BE2C (cell line): ENCODE measurements around the gene KIF26A.

Experiments
- DNase-seq: peaks from one replicate; pipeline ENCODE4 v3.0.0-alpha.2; 2020
- H3K27me3 ChIP-seq: fragments of 250-450 bp; sonication (Bioruptor Pico); 2 replicates; pipeline ENCODE4 v1.5.1; 2020; ENCODE audit warnings: mild to moderate bottlenecking
- H3K36me3 ChIP-seq: fragments of 250-450 bp; sonication (Bioruptor Pico); 2 replicates; pipeline ENCODE4 v1.5.1; 2020; ENCODE audit warnings: mild to moderate bottlenecking
- H3K4me1 ChIP-seq: fragments of 250-450 bp; sonication (Bioruptor Pico); 2 replicates; pipeline ENCODE4 v1.5.1; 2020
- H3K4me3 ChIP-seq: 2 replicates; pipeline ENCODE4 v1.5.1; 2011; ENCODE audit warnings: low read depth, low read length
- H3K9me3 ChIP-seq: fragments of 250-450 bp; sonication (Bioruptor Pico); 2 replicates; pipeline ENCODE4 v1.5.1; 2020
- CTCF ChIP-seq: IDR thresholded peaks from 2 replicates; pipeline ENCODE4 v1.5.1; 2012; ENCODE audit warnings: mild to moderate bottlenecking, low read depth, low read length

Gene KIF26A

GRCh38 chr14:104216457-104216856 is 78.1 kb downstream of the KIF26A start:
- no peak for TF ChIP-seq CTCF
- H3K36me3 ChIP-seq = no peaks in the 10 kb centered on the region; the same call in 1 of the 2 replicates
- DNase-seq = no peak
- no peaks in the 10 kb centered on the region for H3K27me3 ChIP-seq
- H3K4me3 ChIP-seq = no peak overlapping the region
- H3K9me3 ChIP-seq = no peaks in the 10 kb centered on the region
- H3K4me1 ChIP-seq = peaks cover 10% of the 10 kb centered on the region

DNA sequence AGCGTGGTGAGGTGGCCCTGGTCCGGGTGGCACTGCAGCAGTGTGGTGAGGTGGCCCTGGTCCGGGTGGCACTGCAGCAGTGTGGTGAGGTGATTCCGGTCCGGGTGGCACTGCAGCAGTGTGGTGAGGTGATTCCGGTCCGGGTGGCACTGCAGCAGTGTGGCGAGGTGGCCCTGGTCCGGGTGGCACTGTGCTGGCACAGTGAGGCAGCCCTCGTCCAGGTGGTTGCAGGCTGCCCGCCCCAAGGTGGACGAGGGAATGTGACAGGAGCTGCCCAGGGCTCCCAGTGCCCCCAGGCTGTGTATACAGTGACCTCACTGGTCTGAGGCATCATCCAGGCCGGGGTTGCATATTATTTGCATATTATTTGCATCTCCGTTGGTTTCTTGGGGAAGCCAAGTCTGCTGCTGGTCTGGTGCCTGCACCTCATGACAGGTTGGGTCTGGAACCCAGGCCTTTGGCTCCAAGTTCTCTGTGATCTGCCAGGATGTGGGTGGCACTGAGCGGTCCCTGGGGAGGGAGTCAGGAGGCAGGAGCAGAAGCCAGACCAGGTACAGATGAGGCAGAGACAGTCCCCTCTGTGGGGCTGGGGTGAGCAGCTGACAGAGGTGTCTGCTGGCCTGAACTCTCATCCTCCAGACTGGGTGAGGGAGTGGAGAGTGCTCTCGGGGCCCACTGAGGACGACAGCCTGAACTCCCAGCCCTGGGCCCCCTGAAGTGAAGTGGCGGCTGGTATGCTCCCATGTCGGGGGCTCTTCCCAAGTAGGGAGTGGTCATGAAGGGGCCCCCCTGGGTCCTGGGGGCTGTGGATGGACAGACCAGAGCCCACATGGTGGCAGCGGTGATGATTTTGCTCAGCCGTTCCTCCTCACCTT is 79.3 kb downstream of the KIF26A start:
- Histone ChIP-seq H3K4me3 (no peak overlapping the region), H3K36me3 (no peaks in the 10 kb centered on the region), H3K9me3 (no peaks in the 10 kb centered on the region), H3K27me3 (no peaks in the 10 kb centered on the region), H3K4me1 (peaks cover 21% of the 10 kb centered on the region)
- no peak for TF ChIP-seq CTCF
- DNase-seq = peak; percentile 21

DNA sequence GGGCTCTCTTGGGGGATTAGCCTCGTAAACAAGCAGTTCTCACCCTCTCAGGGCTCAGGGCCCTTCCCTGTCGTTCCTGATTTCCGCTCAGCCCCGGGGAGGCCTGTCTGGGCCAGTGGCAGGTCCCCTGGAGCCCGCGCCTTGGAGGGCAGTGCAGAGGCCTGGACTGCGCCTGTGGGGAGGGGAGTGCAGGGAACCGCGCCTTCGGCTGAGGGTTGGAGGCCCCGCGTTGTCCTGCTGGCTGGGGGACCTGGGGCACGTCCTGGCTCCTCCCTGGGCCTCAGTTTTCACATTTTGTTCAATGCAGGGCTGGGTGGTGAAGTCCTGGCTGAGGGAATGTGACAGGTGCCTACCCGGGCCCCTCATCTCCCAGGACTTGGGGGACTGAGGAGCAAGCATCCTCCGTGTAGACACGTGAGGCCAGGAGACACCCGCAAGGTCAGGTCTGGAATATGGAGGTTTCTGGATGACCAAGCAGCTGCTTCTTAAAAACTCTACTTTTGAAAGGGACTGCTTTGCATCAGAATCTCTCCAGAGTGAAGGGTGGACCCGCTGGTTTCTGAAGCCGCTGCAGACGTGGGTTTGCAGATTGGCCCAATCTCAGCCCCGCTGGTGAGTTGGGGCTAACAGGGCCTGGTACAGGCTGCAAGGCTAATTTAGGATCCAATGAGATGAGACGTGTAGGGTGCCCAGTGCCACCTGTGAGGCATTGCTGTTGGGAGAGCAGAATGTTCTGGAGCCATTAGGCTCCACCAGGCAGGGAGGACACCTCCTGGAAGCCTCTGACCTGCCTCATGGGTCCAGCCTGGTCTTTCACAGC is 80.2 kb downstream of the KIF26A start:
- DNase-seq = peak; percentile 19
- H3K27me3 ChIP-seq = no peaks in the 10 kb centered on the region
- no peak for TF ChIP-seq CTCF
- H3K4me1 ChIP-seq = peaks cover 25% of the 10 kb centered on the region
- H3K9me3 ChIP-seq = no peaks in the 10 kb centered on the region
- no peak overlapping the region for H3K4me3 ChIP-seq
- H3K36me3 ChIP-seq = no peaks in the 10 kb centered on the region

DNA sequence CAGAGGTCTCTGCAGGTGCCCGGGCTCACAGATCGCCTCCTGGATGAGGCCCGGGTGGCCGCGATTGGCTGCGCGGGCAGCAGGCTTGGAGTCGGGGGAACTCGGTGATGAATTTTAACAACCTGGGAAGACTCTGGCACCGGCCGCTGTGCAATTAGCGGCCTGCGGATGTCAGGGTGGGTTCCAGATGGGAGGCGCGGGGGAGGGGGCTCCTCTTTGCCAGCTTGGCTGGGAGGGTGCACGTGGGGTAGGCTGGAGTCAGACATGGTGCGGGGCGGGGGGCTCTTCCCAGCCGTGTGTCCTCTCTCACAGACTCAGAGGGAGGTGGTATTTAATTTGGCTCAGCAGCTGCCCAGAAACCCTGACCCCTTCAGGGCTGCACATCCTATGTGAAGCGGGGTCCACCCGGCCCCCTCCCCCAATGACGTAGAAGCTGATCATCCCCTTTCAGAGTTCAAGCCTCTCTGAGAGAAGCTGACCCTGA is 81.4 kb downstream of the KIF26A start:
- no peak overlapping the region for H3K4me3 ChIP-seq
- no peaks in the 10 kb centered on the region for H3K36me3 ChIP-seq
- H3K27me3 ChIP-seq = no peaks in the 10 kb centered on the region
- DNase-seq = no peak
- TF ChIP-seq CTCF = no peak
- H3K4me1 ChIP-seq = peaks cover 29% of the 10 kb centered on the region
- no peaks in the 10 kb centered on the region for H3K9me3 ChIP-seq

- Histone ChIP-seq H3K36me3 (no peaks in the 10 kb centered on the region), H3K27me3 (no peaks in the 10 kb centered on the region), H3K4me3 (no peak overlapping the region), H3K9me3 (no peaks in the 10 kb centered on the region), H3K4me1 (peaks cover 31% of the 10 kb centered on the region)
- no peak for DNase-seq
- no peak for TF ChIP-seq CTCF
These were observed 82.1 kb downstream of the KIF26A start for GRCh38 chr14:104220215-104221070.
